ENCODE results near the gene BTBD8.

The BTBD8 gene

DNA sequence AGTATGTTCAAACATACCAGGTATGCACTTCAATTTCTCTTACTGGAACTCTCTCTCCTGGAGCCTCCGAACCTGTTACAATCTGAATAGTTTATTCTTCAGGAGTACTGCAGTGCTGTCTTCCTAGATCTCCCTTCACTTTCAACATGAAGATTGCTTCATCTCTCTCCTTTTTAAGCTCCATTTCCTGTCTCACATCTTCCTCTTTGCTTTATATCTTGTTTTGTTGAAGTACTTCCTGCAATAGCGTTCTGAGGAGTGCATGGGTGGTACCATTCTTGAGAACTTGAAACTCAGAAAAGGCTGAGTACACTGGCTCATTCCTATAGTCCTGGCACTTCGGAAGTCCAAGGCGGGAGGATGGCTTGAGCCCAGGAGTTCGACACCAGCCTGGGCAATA lies 121.8 kb downstream of the BTBD8 start:
- ATAC-seq: no peak

GRCh38 chr1:92203105-92203504 lies 123.0 kb downstream of the BTBD8 start:
- ATAC-seq: peak; percentile 35 to 36

GRCh38 chr1:92210701-92211100 lies 130.6 kb downstream of the BTBD8 start:
- no peak for ATAC-seq

GRCh38 chr1:92211166-92211565 lies 131.0 kb downstream of the BTBD8 start:
- no peak for ATAC-seq

- ATAC-seq: no peak
Measured at GRCh38 chr1:92217721-92218120, 137.6 kb downstream of the BTBD8 start, which contains the start of gene C1orf146. Gene C1orf146, plus strand, starts transcription at chr1:92217915. Its CDS starts 13,506 bp downstream, at chr1:92231421.

DNA sequence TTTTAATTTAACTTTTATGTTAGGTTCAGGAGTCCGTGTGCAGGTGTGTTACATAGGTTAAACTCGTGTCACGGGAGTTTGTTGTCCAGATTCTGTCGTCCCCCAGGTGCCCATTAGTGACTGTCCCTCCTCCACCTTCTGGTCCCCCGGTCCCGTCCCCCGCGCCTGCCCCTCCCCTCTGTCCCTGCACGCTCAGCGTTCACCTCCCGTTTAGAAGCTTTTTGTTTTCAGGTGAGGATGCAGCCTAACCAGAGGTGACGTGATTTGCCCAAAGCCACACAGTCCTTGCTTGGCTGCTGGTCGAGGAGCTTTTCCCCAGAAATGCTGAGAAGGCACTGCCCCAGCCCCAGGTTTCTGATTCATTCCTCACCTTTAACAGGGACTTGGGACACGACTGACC lies 138.4 kb downstream of the BTBD8 start:
- no peak for ATAC-seq

- no peak for ATAC-seq
Measured at GRCh38 chr1:92219028-92219427, 138.9 kb downstream of the BTBD8 start.

DNA sequence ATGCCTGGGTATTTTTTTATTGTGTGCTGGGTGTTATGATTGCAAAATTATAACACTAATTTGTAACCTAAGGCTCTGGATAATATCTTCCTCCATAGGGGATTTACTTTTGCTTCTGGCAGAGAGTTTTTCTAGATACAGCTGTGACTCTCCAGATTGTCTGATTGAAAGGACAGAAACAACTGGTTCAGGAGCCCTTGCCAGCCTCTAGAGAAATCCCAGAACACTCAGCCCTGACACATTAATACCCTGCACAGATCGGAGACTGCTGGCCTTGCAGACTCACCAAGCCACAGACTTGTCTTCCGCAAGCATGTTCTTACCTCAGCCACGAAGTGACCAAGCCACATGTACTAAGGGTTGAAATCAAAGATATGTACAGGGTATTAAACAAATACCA lies 148.3 kb downstream of the BTBD8 start:
- ATAC-seq: no peak

DNA sequence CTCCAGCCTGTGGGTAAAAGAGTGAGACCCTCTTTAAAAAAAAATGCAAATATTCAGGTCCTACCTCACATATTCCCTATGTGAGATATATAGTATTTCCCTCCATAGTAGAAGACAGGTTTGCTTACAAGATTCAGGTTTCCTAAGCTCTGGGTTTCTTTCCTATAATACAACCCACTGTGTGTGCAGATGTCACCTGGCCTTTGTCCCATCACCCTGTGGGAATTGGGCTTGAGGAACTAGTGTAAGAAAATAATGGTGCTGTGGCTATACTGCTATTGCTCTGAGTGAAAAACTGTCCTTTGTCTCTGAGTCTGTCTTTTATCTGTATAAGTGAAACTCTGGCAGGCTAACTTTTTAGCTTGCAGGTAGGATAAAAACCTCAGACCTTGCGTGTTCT lies 150.6 kb downstream of the BTBD8 start:
- no peak for ATAC-seq

Measured in activated CD4-positive, CD25-positive, alpha-beta regulatory T cell treated with anti-CD3 and anti-CD28 coated beads, Interleukin-2, amount 50 U/mL, for 24 hours (primary cell).